Kidney epithelial cell (primary cell): ENCODE results near the gene GPR78. TPM values are rescaled to one million over a fixed set of nuclear protein-coding genes. Genes with fewer than 3 reads are reported as not detected.
A peak's percentile ranks its signal among the peaks of the same experiment; 100 is the strongest.

Experiments used
- DNase-seq: peaks from one replicate; pipeline ENCODE4 v3.0.0-alpha.2; 2010; ENCODE audit warnings: low read depth
- H3K27me3 ChIP-seq: 2 replicates; pipeline ENCODE4 v1.6.0; 2011; ENCODE audit warnings: low read length; ENCODE audit not compliant: control insufficient read depth, insufficient read depth
- H3K36me3 ChIP-seq: 2 replicates; pipeline ENCODE4 v1.5.1; 2011; ENCODE audit warnings: low read length; ENCODE audit not compliant: control insufficient read depth, insufficient read depth
- H3K4me3 ChIP-seq: 2 replicates; pipeline ENCODE4 v1.5.1; 2011; ENCODE audit warnings: low read depth, mild to moderate bottlenecking, control low read depth, low read length
- total RNA-seq: library from RNA; depleted of rRNA; stranded (reverse); fragments of >200 nt; gene quantifications from 2 replicates; pipeline ENCODE4 v1.2.3, GENCODE V29; 2015
- TF ChIP-seq, protein P1 (sequence below): IDR thresholded peaks from 2 replicates; pipeline ENCODE4 v1.5.1; 2011; ENCODE audit warnings: mild to moderate bottlenecking, moderate library complexity, low read length, control low read depth, inconsistent platforms; ENCODE audit not compliant: insufficient read depth, poor library complexity, severe bottlenecking

Gene GPR78
- total RNA-seq, 1 donor from 2014 or later, result not detected

GRCh38 chr4:8591626-8592365 lies 11.6 kb downstream of the GPR78 start:
- Histone ChIP-seq H3K36me3 (no peaks in the 10 kb centered on the region), H3K4me3 (no peak overlapping the region), H3K27me3 (peaks cover 62% of the 10 kb centered on the region)
- no peak for DNase-seq
- TF ChIP-seq, protein P1, sequence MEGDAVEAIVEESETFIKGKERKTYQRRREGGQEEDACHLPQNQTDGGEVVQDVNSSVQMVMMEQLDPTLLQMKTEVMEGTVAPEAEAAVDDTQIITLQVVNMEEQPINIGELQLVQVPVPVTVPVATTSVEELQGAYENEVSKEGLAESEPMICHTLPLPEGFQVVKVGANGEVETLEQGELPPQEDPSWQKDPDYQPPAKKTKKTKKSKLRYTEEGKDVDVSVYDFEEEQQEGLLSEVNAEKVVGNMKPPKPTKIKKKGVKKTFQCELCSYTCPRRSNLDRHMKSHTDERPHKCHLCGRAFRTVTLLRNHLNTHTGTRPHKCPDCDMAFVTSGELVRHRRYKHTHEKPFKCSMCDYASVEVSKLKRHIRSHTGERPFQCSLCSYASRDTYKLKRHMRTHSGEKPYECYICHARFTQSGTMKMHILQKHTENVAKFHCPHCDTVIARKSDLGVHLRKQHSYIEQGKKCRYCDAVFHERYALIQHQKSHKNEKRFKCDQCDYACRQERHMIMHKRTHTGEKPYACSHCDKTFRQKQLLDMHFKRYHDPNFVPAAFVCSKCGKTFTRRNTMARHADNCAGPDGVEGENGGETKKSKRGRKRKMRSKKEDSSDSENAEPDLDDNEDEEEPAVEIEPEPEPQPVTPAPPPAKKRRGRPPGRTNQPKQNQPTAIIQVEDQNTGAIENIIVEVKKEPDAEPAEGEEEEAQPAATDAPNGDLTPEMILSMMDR, result no peak

GRCh38 chr4:8592366-8593263 lies 12.4 kb downstream of the GPR78 start, which contains the start of gene CPZ:
TSS of gene CPZ (plus strand) at chr4:8592765. CDS start at chr4:8592834, 69 bp downstream.
- DNase-seq, result no peak
- H3K36me3 ChIP-seq, result no peaks in the 10 kb centered on the region
- TF ChIP-seq, protein P1, result no peak
- H3K27me3 ChIP-seq, result peaks cover 57% of the 10 kb centered on the region
- peak within 1 kb of the TSS; percentile 11 for H3K4me3 ChIP-seq

- peaks cover 49% of the 10 kb centered on the region for H3K27me3 ChIP-seq
- DNase-seq, result no peak
- no peak overlapping the region for H3K4me3 ChIP-seq
- no peaks in the 10 kb centered on the region for H3K36me3 ChIP-seq
- TF ChIP-seq, protein P1, result no peak
Observed at GRCh38 chr4:8593264-8594096, 13.3 kb downstream of the GPR78 start.

GRCh38 chr4:8594097-8595038 lies 14.2 kb downstream of the GPR78 start:
- no peaks in the 10 kb centered on the region for H3K36me3 ChIP-seq
- DNase-seq, result peak; percentile 14
- TF ChIP-seq, protein P1, result peak; percentile 55
- H3K4me3 ChIP-seq, result no peak overlapping the region
- H3K27me3 ChIP-seq, result peaks cover 47% of the 10 kb centered on the region
